GM18909 (cell line): ENCODE data around the gene ARID3C.

Experiments
- ATAC-seq: cut with Tn5 transposase; IDR thresholded peaks from one replicate; pipeline ENCODE4 v1.9.1; 2021; ENCODE audit warnings: mild to moderate bottlenecking; ENCODE audit not compliant: unreplicated experiment, poor library complexity

Gene ARID3C

GRCh38 chr9:34603610-34604231 is 25.1 kb downstream of the ARID3C start:
- no peak for ATAC-seq

- ATAC-seq = no peak
Observed at GRCh38 chr9:34601937-34602573, 26.8 kb downstream of the ARID3C start.

GRCh38 chr9:34600908-34601307 is 28.0 kb downstream of the ARID3C start:
- no peak for ATAC-seq

GRCh38 chr9:34599546-34599945 is 29.3 kb downstream of the ARID3C start:
- no peak for ATAC-seq

GRCh38 chr9:34594177-34594576 is 34.7 kb downstream of the ARID3C start:
- no peak for ATAC-seq

- ATAC-seq = no peak
Observed at GRCh38 chr9:34592895-34593601, 35.8 kb downstream of the ARID3C start.

GRCh38 chr9:34591917-34592866 is 36.7 kb downstream of the ARID3C start:
- ATAC-seq = no peak

- peak; percentile 71 for ATAC-seq
Observed at GRCh38 chr9:34591248-34591916, 37.5 kb downstream of the ARID3C start.

GRCh38 chr9:34590381-34591247 is 38.3 kb downstream of the ARID3C start:
- no peak for ATAC-seq

- ATAC-seq = no peak
Observed at GRCh38 chr9:34589636-34590380, 39.1 kb downstream of the ARID3C start, which contains the start of gene CNTFR. CNTFR (minus strand) TSS chr9:34589724; CDS start chr9:34568981, 20,743 bp downstream.

GRCh38 chr9:34588671-34589635 is 39.9 kb downstream of the ARID3C start:
- no peak for ATAC-seq

- ATAC-seq = no peak
Observed at GRCh38 chr9:34587271-34587670, 41.6 kb downstream of the ARID3C start.

- ATAC-seq = no peak
Observed at GRCh38 chr9:34585946-34586669, 42.8 kb downstream of the ARID3C start.

- no peak for ATAC-seq
Observed at GRCh38 chr9:34584970-34585369, 43.9 kb downstream of the ARID3C start.

- no peak for ATAC-seq
Observed at GRCh38 chr9:34582787-34583186, 46.1 kb downstream of the ARID3C start.

GRCh38 chr9:34581318-34581717 is 47.5 kb downstream of the ARID3C start:
- ATAC-seq = no peak
